NOMO-1 (cell line): Measurements from ENCODE around the gene TARM1.
"Not testable (repeated sequence)": the region's sequence is repeated elsewhere in the genome, so short reads cannot be mapped to it uniquely, and the experiment has no call there.

ENCODE experiments used
- DNase-seq, 2 experiments: peaks; one replicate each; lab custom pipeline; 2025; ENCODE audit not compliant: unreplicated experiment in 2 of 2; lab: John Stamatoyannopoulos, UW

TARM1 gene

GRCh38 chr19:54100561-54100960 is 19.4 kb upstream of the TARM1 start, which contains the start of gene OSCAR:
Gene OSCAR, minus strand, starts transcription at chr19:54100803. Its CDS starts 11 bp downstream, at chr19:54100792.
- DNase-seq, result peak; percentile 14 to 19

- DNase-seq, result not testable (repeated sequence)
These were observed 18.7 kb upstream of the TARM1 start for GRCh38 chr19:54099903-54100255.

GRCh38 chr19:54099190-54099902 is 18.2 kb upstream of the TARM1 start:
- no peak for DNase-seq

GRCh38 chr19:54096617-54097106 is 15.5 kb upstream of the TARM1 start:
- peak; percentile 30 to 47 for DNase-seq

- DNase-seq, result peak; percentile 42 to 43
These were observed 14.9 kb upstream of the TARM1 start for GRCh38 chr19:54095859-54096616.

DNA sequence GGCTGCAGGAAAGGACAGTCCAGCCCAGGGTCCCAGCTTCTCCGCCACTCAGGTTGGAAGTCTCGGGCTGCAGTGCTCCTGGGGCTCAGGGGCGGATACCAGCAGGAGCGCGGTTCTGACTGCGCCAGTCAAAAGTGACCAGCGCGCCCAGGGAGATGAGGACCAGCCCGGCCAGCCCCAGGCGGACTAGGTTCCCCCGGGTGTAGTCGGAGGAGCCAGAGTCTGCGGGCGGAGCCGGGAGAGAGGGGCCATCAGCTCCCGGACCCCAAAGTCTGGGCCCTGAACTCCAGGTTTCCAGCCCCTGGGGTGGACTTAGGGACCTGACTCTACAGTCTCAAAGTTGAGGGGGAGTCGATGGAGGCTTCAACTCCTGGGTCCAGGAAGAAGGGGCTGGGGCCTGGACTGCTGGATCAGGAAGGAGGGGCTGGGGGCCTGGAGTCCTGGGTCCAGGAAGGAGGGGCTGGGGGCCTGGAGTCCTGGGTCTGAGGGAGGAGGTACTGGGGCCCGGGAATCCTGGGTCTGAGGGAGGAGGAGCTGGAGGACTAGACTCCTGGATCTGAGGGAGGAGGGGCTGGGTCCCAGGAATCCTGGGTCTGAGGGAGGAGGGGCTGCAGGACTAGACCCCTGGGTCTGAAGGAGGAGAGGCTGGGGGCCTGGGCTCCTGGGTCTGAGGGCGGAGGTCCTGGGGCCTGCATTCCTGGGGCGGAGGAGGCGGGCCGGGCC is 14.1 kb upstream of the TARM1 start:
- no peak for DNase-seq

- DNase-seq, result no peak
These were observed 13.3 kb upstream of the TARM1 start for GRCh38 chr19:54094426-54095000.

DNA sequence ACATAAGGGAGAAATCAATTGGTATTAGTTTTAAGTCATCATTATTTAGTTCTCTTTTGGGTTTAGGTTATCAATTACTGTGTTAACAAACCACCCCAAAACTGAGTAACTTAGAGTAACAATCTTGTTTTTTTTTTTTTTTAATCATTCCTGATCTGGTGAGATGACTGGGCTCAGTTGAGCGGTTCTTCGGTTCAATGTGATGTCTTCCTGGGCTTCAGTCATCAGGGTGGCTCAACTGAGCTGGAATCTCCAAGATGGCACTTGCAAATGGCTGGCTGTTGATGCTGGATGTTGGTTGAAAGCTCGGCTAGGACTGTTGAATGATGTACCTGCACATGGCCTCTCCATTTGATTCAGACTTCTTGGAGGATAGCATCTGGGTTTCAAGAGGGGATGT is 3.2 kb upstream of the TARM1 start:
- DNase-seq, result no peak

DNA sequence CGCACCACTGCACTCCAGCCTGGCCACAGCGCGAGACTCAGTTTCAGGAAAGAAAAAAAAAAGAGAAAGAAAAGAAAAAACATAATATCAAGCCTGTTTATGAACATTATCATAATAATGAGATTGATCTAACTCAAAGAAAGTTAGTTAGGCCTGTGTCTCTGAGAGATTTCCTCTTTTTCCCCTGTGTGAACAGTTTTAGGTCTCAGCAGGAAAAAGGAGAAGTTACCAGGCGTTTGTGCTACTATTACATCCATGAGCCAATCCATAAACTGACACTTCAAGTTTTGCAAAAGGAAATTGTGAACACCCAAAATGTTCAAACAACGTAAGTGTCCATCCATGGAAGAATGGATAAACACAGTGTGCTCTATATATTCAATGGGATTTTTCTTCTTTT is 3.8 kb downstream of the TARM1 start:
- peak; percentile 85 to 92 for DNase-seq

- no peak for DNase-seq
These were observed 6.3 kb downstream of the TARM1 start for GRCh38 chr19:54074851-54075250.

DNA sequence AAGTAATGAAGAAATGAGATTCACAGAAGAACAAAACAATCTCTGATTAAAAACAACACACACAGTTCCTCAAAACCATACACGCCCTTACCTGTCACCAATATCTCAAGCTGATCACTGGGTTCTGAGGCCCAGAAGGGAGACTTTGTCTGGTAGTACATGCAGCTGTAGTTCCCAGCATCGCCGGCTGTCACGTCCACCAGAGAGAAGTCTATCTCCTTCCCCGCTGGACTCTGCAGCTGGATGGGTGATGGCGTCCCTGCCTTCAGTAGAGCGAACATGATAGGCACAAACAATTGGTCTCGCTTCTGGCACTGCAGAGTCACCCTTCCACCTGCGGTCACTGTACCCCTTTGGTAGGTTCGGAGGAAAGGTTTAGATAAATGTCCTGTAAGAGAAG is 7.3 kb downstream of the TARM1 start:
- no peak for DNase-seq

GRCh38 chr19:54069470-54069869 is 11.7 kb downstream of the TARM1 start:
- no peak for DNase-seq

DNA sequence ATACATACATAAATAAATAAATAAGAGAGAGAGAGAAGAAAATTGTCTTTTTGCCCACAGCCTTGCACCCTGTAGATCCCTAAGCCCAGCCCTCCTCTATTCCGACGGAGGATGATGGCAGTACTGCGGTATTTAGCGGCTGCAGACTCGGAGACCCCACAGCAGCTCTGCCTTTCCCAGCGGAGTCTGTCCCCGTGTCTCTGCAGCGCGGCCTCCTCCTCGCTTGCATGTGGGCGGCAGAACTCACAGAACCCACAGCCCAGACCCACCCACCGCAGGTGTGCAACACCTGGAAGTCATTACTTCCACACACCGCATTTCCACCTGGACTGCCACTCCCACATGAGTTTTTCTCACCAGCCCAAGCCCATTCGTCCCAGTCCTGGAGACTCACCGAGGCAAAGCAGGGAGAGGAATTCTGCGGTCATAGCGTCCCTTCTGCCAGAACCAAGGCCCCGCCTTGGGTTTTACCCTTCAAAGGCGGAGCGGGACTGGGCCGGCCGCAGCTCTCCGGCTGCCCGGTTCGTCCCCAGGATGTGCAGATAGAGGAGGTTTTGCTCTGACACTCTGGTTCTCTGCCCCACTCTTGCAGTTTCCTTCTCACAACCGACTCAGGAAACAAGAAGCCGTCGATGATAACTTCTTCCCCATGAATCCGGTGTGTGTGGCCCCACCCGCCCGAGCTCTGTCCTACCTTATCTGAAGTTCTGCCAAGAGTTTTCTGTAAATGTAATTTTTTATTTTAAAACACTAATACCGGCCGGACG is 17.6 kb downstream of the TARM1 start, which contains the start of gene VSTM1:
VSTM1 (minus strand) TSS at position 548 of the 767 bp plus-strand sequence; CDS start at position 428, 120 bp downstream.
- DNase-seq, result no peak

DNA sequence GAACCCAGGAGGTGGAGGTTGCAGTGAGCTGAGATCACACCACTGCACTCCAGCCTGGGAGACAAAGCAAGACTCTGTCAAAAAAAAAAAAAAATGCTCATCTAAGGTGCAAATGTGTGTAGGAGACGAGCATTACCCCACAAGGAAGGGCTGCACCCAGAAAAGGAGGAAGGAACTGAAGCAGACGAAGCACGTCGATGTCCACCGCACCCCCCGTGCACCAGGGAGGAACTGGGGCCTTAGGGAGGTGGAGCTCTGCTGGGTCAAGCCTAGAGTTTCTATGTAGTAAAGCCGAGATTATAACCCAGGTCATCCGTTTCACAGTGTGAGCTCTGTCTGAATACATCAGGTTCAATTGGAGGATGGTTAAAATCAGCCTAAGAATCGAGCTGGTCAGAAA is 18.5 kb downstream of the TARM1 start:
- DNase-seq, result peak; percentile 78 to 85

GRCh38 chr19:54047616-54048015 is 33.5 kb downstream of the TARM1 start:
- DNase-seq, result peak; percentile 79 to 96

GRCh38 chr19:54045771-54046170 is 35.4 kb downstream of the TARM1 start:
- DNase-seq, result no peak

DNA sequence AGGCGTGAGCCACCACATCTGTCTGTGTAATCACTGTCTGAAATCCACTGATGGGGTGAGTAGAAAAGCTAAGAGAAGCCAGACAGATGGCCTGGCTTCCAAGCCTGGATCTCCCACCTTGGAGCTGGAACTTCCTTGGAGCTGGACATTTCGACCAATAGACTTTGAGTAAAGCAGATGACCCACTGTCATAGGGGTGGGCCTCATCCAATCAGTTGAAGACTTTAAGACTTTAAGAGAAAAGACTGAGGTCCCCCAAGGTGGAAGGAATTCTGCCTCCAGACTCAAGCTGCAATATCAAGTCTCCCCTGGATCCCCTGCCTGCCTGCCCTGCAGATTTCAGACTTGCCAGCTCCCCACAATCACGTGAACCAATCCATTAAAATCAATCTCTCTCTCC is 38.2 kb downstream of the TARM1 start:
- no peak for DNase-seq

DNA sequence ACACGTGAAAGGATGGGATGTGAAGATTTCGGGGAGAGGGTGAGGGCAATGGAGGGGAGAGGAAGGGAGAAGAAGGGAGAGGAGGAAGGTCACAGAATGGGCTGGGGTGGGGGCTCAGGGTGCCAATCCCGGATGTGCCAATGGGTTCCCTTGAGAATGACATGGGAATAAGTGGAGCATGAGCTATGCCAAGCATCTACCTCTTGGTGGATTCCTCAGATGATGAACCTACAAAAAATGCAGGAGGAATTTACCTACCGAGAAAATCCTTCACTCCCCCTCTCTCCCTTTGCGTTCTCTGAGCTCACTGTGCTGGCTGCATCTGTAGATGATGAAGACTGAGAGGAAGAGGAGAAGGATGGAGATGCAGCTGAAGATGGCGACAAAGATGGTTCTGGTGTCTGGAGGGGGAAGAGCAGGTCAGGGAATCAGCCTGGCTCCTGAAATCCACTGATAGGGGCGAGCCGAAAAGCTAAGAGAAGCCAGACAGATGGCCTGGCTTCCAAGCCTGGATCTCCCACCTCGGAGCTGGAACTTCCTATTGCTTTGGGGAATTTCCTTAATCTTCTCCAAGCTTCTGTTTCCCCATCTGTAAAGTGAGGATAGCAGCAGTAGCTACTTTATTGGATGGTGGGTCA is 39.1 kb downstream of the TARM1 start:
- DNase-seq, result no peak

DNA sequence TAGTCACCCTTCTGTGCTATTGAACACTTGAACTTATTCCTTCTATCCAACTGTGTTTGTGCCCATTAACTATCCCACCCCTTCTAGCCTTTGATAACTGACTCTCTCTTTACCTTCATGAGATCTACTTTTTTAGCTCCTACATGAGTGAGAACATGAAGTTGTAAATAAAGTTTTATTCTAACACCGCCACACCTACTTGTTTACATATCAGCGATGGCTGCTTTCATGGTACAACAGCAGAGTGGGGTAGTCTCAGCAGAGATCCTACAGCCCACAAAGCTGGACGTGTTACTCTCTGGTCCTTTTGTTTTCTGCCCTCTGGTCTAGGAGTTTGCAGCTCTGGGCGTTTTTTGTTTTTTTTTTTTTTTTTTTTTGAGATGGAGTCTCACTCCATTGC is 41.2 kb downstream of the TARM1 start:
- no peak for DNase-seq

- DNase-seq, result not testable (repeated sequence)
These were observed 44.6 kb downstream of the TARM1 start for GRCh38 chr19:54036542-54036941.
